ENCODE data around the gene RTKN.

The RTKN gene

GRCh38 chr2:74415762-74416395, 25.9 kb downstream of the RTKN start:
- DNase-seq: peak in 1 of 3 donors; percentile 7

GRCh38 chr2:74414881-74415761, 26.6 kb downstream of the RTKN start:
- DNase-seq: peak in 2 of 3 donors; percentile 24 to 46

- no peak for DNase-seq
Observed at GRCh38 chr2:74414441-74414840, 27.3 kb downstream of the RTKN start.

- DNase-seq: peak; percentile 22 to 36 (median 29)
Observed at GRCh38 chr2:74413001-74413698, 28.6 kb downstream of the RTKN start.

GRCh38 chr2:74407682-74408081, 34.1 kb downstream of the RTKN start:
- DNase-seq: no peak

GRCh38 chr2:74406035-74406434, 35.7 kb downstream of the RTKN start:
- DNase-seq: no peak

- no peak for DNase-seq
Observed at GRCh38 chr2:74401891-74402290, 39.8 kb downstream of the RTKN start.

GRCh38 chr2:74399785-74400184, 42.0 kb downstream of the RTKN start:
- peak; percentile 49 to 56 (median 53) for DNase-seq

GRCh38 chr2:74396149-74396548, 45.6 kb downstream of the RTKN start:
- no peak for DNase-seq

GRCh38 chr2:74393525-74393924, 48.2 kb downstream of the RTKN start:
- no peak for DNase-seq

GRCh38 chr2:74392449-74392743, 49.3 kb downstream of the RTKN start:
- no peak for DNase-seq

- peak; percentile 95 to 98 (median 96) for DNase-seq
Observed at GRCh38 chr2:74391580-74392448, 49.9 kb downstream of the RTKN start.

GRCh38 chr2:74391209-74391579, 50.5 kb downstream of the RTKN start:
- peak in 2 of 3 donors; percentile 20 to 29 for DNase-seq

GRCh38 chr2:74390606-74391005, 51.1 kb downstream of the RTKN start:
- DNase-seq: no peak

- DNase-seq: peak in 1 of 3 donors; percentile 8
Observed at GRCh38 chr2:74387346-74387745, 54.4 kb downstream of the RTKN start.

GRCh38 chr2:74385396-74385795, 56.3 kb downstream of the RTKN start:
- DNase-seq: no peak

- DNase-seq: no peak
Observed at GRCh38 chr2:74384051-74384450, 57.7 kb downstream of the RTKN start.

GRCh38 chr2:74383254-74383653, 58.5 kb downstream of the RTKN start:
- DNase-seq: no peak

GRCh38 chr2:74381751-74382150, 60.0 kb downstream of the RTKN start:
- DNase-seq: no peak

- peak in 2 of 3 donors; percentile 8 to 25 for DNase-seq
Observed at GRCh38 chr2:74379851-74380789, 61.6 kb downstream of the RTKN start, which contains the start of gene DCTN1. TSS of gene DCTN1 (minus strand) at chr2:74380311. CDS start at chr2:74380037, 274 bp downstream.

GRCh38 chr2:74378007-74378406, 63.7 kb downstream of the RTKN start:
- no peak for DNase-seq

Measured in suppressor macrophage treated with lipopolysaccharide for 1 hour (primary cell).